SKM-1 (cell line): Measurements from ENCODE around the gene PAQR6.

ENCODE experiments used
- DNase-seq: peaks from one replicate; lab custom pipeline; 2025; ENCODE audit not compliant: unreplicated experiment; lab: John Stamatoyannopoulos, UW

PAQR6 gene

GRCh38 chr1:156247460-156248322 lies at the start of gene PAQR6:
Gene PAQR6, minus strand, starts transcription at chr1:156248056. Its CDS starts 1,325 bp downstream, at chr1:156246731.
- DNase-seq: no peak

GRCh38 chr1:156295391-156295947 lies 47.6 kb upstream of the PAQR6 start, which contains the start of gene GLMP:
Gene GLMP, minus strand, starts transcription at chr1:156295679. Its CDS starts 34 bp downstream, at chr1:156295645.
- DNase-seq: no peak

GRCh38 chr1:156293895-156294294 lies 46.0 kb upstream of the PAQR6 start:
- DNase-seq: no peak

- DNase-seq: no peak
Measured at GRCh38 chr1:156293098-156293434, 45.2 kb upstream of the PAQR6 start.

GRCh38 chr1:156291226-156292061 lies 43.6 kb upstream of the PAQR6 start:
- DNase-seq: no peak

- DNase-seq: no peak
Measured at GRCh38 chr1:156289857-156290256, 42.0 kb upstream of the PAQR6 start.

- no peak for DNase-seq
Measured at GRCh38 chr1:156286061-156286460, 38.2 kb upstream of the PAQR6 start.

- DNase-seq: no peak
Measured at GRCh38 chr1:156285437-156285836, 37.6 kb upstream of the PAQR6 start.

GRCh38 chr1:156284757-156285156 lies 36.9 kb upstream of the PAQR6 start:
- DNase-seq: no peak

- no peak for DNase-seq
Measured at GRCh38 chr1:156284112-156284511, 36.3 kb upstream of the PAQR6 start, which contains the start of gene TMEM79. Gene TMEM79, plus strand, starts transcription at chr1:156284325. Its CDS starts 902 bp downstream, at chr1:156285227.

- DNase-seq: no peak
Measured at GRCh38 chr1:156283521-156283920, 35.7 kb upstream of the PAQR6 start.

- peak; percentile 99 for DNase-seq
Measured at GRCh38 chr1:156282479-156283222, 34.8 kb upstream of the PAQR6 start, which contains the start of gene SMG5. Gene SMG5, minus strand, starts transcription at chr1:156282825. Its CDS starts 145 bp downstream, at chr1:156282680.

GRCh38 chr1:156281693-156282478 lies 34.0 kb upstream of the PAQR6 start:
- peak; percentile 7 for DNase-seq

GRCh38 chr1:156281281-156281680 lies 33.4 kb upstream of the PAQR6 start:
- peak; percentile 13 for DNase-seq

- DNase-seq: no peak
Measured at GRCh38 chr1:156279837-156280236, 32.0 kb upstream of the PAQR6 start.

- DNase-seq: peak; percentile 87
Measured at GRCh38 chr1:156276966-156277381, 29.1 kb upstream of the PAQR6 start.

GRCh38 chr1:156276532-156276931 lies 28.7 kb upstream of the PAQR6 start:
- peak; percentile 95 for DNase-seq

- no peak for DNase-seq
Measured at GRCh38 chr1:156270314-156270713, 22.5 kb upstream of the PAQR6 start.

GRCh38 chr1:156268336-156268735 lies 20.5 kb upstream of the PAQR6 start:
- no peak for DNase-seq

GRCh38 chr1:156266051-156266450 lies 18.2 kb upstream of the PAQR6 start:
- DNase-seq: no peak
